A549 (cell line): ENCODE results near the gene PTGDS. TPM values are rescaled to one million over a fixed set of nuclear protein-coding genes. Genes with fewer than 3 reads are reported as not detected.
A peak's percentile ranks its signal among the peaks of the same experiment; 100 is the strongest.
"Not testable (repeated sequence)": the region's sequence is repeated elsewhere in the genome, so short reads cannot be mapped to it uniquely, and the experiment has no call there.

Experiments
- ATAC-seq, 2 experiments: fragments of 200-7000 bp in 1 of 2; fragments of >200 bp in 1 of 2; cut with Nextera tagmentation in 1 of 2; cut with Tn5 transposase in 1 of 2; 3 replicates each; pipeline versions ENCODE4 v1.8.0 to v1.9.1; 2018 to 2020; ENCODE audit warnings: mild to moderate bottlenecking in 1 of 2, moderate library complexity in 1 of 2
- CTCF ChIA-PET: fragments of 300-600 bp; sonication (Branson Sonifier 250); formaldehyde crosslinking; extraction: SDS; loops from one replicate; lab custom pipeline; 2021; ENCODE audit warnings: antibody characterized with exemption, inconsistent platforms; lab: Yijun Ruan, JAX
- POLR2A ChIA-PET: fragments of 350-600 bp; formaldehyde crosslinking; extraction: SDS; loops from one replicate; lab custom pipeline; 2021; ENCODE audit warnings: antibody characterized with exemption, inconsistent platforms; lab: Yijun Ruan, JAX
- DNase-seq, 2 experiments: peaks; one replicate each; pipeline versions ENCODE4 v3.0.0 to v3.0.0-alpha.2; 2011 to 2016; ENCODE audit warnings: low read depth in 1 of 2, low spot score in 1 of 2
- FAIRE-seq: peaks from 2 replicates; lab custom pipeline; 2011; peaks lifted over from hg19 to GRCh38; lab: Jason Lieb, UNC
- H3K27ac ChIP-seq, 2 experiments: fragments of >200 bp; sonication (Bioruptor Twin); formaldehyde crosslinking; 3 replicates each; pipeline ENCODE4 v1.5.1; 2016 to 2017
- H3K4me1 ChIP-seq: fragments of >200 bp; sonication (Bioruptor Twin); formaldehyde crosslinking; 3 replicates; pipeline ENCODE4 v1.6.1; 2016
- H3K4me2 ChIP-seq: fragments of >200 bp; sonication (Bioruptor Twin); formaldehyde crosslinking; 3 replicates; pipeline ENCODE4 v1.6.1; 2016
- H3K4me3 ChIP-seq: fragments of >200 bp; sonication (Bioruptor Twin); formaldehyde crosslinking; 3 replicates; pipeline ENCODE4 v1.5.1; 2016
- H3K9me3 ChIP-seq: fragments of >200 bp; sonication (Bioruptor Twin); formaldehyde crosslinking; 3 replicates; pipeline ENCODE4 v1.6.1; 2016
- BHLHE40 ChIP-seq: IDR thresholded peaks from 2 replicates; pipeline ENCODE4 v1.6.1; 2012; ENCODE audit warnings: low read depth, low read length, inconsistent platforms
- CBX2 ChIP-seq: fragments of 200-600 bp; sonication (generic); IDR thresholded peaks from 2 replicates; pipeline ENCODE4 v1.6.1; 2016; ENCODE audit warnings: low read depth, mild to moderate bottlenecking, borderline replicate concordance
- CBX8 ChIP-seq: fragments of 200-600 bp; sonication (generic); IDR thresholded peaks from 2 replicates; pipeline ENCODE4 v1.6.1; 2016
- E2F6 ChIP-seq: IDR thresholded peaks from 2 replicates; pipeline ENCODE4 v1.6.1; 2012; ENCODE audit warnings: low read depth, borderline replicate concordance
- EHF ChIP-seq: fragments of 250-450 bp; sonication (Bioruptor Pico); IDR thresholded peaks from 2 replicates; pipeline ENCODE4 v1.5.0; 2020; ENCODE audit warnings: mild to moderate bottlenecking
- ESRRA ChIP-seq: fragments of 150-350 bp; IDR thresholded peaks from 2 replicates; pipeline ENCODE4 v1.6.1; 2014; ENCODE audit warnings: mild to moderate bottlenecking, low read length, borderline replicate concordance
- HOXB5 ChIP-seq: fragments of 250-450 bp; sonication (Bioruptor Pico); IDR thresholded peaks from 2 replicates; pipeline ENCODE4 v1.5.0; 2020; ENCODE audit warnings: mild to moderate bottlenecking, moderate library complexity
- NPAS2 ChIP-seq: fragments of 250-450 bp; sonication (Bioruptor Pico); IDR thresholded peaks from 2 replicates; pipeline ENCODE4 v1.8.0; 2022; ENCODE audit warnings: mild to moderate bottlenecking, moderate library complexity, borderline replicate concordance
- PBX3 ChIP-seq: IDR thresholded peaks from 2 replicates; pipeline ENCODE4 v1.6.1; 2012
- POLR2AphosphoS2 ChIP-seq: conservative IDR thresholded peaks from 2 replicates; pipeline ENCODE4 v1.6.1; 2012; ENCODE audit warnings: low read length, improper control_type of control experiment, inconsistent platforms
- RARB ChIP-seq: fragments of 250-450 bp; sonication (Bioruptor Pico); IDR thresholded peaks from 2 replicates; pipeline ENCODE4 v1.8.0; 2021; ENCODE audit warnings: mild to moderate bottlenecking, moderate library complexity
- RNF2 ChIP-seq: fragments of 200-600 bp; sonication (generic); IDR thresholded peaks from 2 replicates; pipeline ENCODE4 v1.6.1; 2016; ENCODE audit warnings: low read depth, mild to moderate bottlenecking, antibody characterized with exemption, moderate library complexity, borderline replicate concordance
- SMC3 ChIP-seq: fragments of >200 bp; sonication (Bioruptor Twin); formaldehyde crosslinking; IDR thresholded peaks from 3 replicates; pipeline ENCODE4 v1.6.1; 2018; ENCODE audit warnings: inconsistent platforms
- TFCP2L1 ChIP-seq: fragments of 250-450 bp; sonication (Bioruptor Pico); IDR thresholded peaks from 2 replicates; pipeline ENCODE4 v1.5.0; 2021; ENCODE audit warnings: mild to moderate bottlenecking
- USF2 ChIP-seq: fragments of 450-650 bp; IDR thresholded peaks from 2 replicates; pipeline ENCODE4 v1.6.1; 2014; ENCODE audit warnings: antibody characterized with exemption
- ZFP36 ChIP-seq: fragments of 450-650 bp; IDR thresholded peaks from 2 replicates; pipeline ENCODE4 v1.6.1; 2014; ENCODE audit warnings: borderline replicate concordance; ENCODE audit not compliant: partially characterized antibody
- ZNF302 ChIP-seq: fragments of 250-450 bp; sonication (Bioruptor Pico); IDR thresholded peaks from 2 replicates; pipeline ENCODE4 v1.9.0; 2021; ENCODE audit warnings: inconsistent platforms, mild to moderate bottlenecking, moderate library complexity
- WGBS: methylation state at CpG from one replicate; pipeline ENCODE4 v1.1.6; 2017; ENCODE audit errors: missing lambda C conversion rate; 5-methylcytosine and 5-hydroxymethylcytosine counted together
- polyA plus RNA-seq, 4 experiments: library from polyadenylated mRNA; depleted of rRNA in 3 of 4; stranded (reverse); fragments of >200 nt; fragmentation: RNase III in 1 of 4; extraction: RNeasy Plus Mini Kit Qiagen cat#74134 plus additional on column Dnase treatment in 1 of 4; gene quantifications; 2 replicates in 3 of 4; 3 replicates in 1 of 4; pipeline ENCODE4 v1.2.3, GENCODE V29; 2011 to 2017
- TF ChIP-seq, protein P1 (sequence below): fragments of 150-350 bp; IDR thresholded peaks from 2 replicates; pipeline ENCODE4 v1.6.1; 2014; ENCODE audit warnings: low read depth, mild to moderate bottlenecking, low read length
- TF ChIP-seq, protein P2 (sequence below): fragments of >200 bp; sonication (Bioruptor Twin); formaldehyde crosslinking; IDR thresholded peaks from 3 replicates; pipeline ENCODE4 v1.5.1; 2016

The PTGDS gene
- polyA plus RNA-seq, 2 of the 4 experiments (the other 2 are of a cell fraction) = 0.26 to 0.31 TPM

- ATAC-seq (no peak), FAIRE-seq (no peak), DNase-seq (no peak)
- peaks cover 23% of the 10 kb centered on the region for H3K4me1 ChIP-seq
- H3K9me3 ChIP-seq = no peaks in the 10 kb centered on the region
- no peak overlapping the region for H3K4me2 ChIP-seq
- POLR2A ChIA-PET = interaction anchor here (1.5 kb wide), 1 partner anchor 11 kb away, joined by 5 read pairs; the partner anchor contains the start of gene PAXX
- 81% methylated on average over 9 of the region's 10 CpGs for WGBS
- CTCF ChIA-PET = interaction anchor here (1.4 to 6.1 kb wide), 6 partner anchors 9 to 55 kb away, joined by 3 to 37 read pairs (median 8); partner anchors contain the start of gene ABCA2
- TF ChIP-seq BHLHE40 = no peak
- TF ChIP-seq, protein P1, sequence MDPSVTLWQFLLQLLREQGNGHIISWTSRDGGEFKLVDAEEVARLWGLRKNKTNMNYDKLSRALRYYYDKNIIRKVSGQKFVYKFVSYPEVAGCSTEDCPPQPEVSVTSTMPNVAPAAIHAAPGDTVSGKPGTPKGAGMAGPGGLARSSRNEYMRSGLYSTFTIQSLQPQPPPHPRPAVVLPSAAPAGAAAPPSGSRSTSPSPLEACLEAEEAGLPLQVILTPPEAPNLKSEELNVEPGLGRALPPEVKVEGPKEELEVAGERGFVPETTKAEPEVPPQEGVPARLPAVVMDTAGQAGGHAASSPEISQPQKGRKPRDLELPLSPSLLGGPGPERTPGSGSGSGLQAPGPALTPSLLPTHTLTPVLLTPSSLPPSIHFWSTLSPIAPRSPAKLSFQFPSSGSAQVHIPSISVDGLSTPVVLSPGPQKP = no peak
- TF ChIP-seq CBX8 = no peak
- no peak for TF ChIP-seq TFCP2L1 (CRISPR knock-in tag)
- TF ChIP-seq RNF2 = no peak
- no peak for TF ChIP-seq USF2
- TF ChIP-seq HOXB5 (CRISPR knock-in tag) = no peak
- TF ChIP-seq EHF = no peak
- TF ChIP-seq ZNF302 (CRISPR knock-in tag) = no peak
- TF ChIP-seq ZFP36 = no peak
- TF ChIP-seq NPAS2 (CRISPR knock-in tag) = no peak
- TF ChIP-seq PBX3 = no peak
- TF ChIP-seq CBX2 = no peak
- TF ChIP-seq ESRRA = no peak
- TF ChIP-seq POLR2AphosphoS2 = no peak
- TF ChIP-seq SMC3 = no peak
- TF ChIP-seq, protein P2, sequence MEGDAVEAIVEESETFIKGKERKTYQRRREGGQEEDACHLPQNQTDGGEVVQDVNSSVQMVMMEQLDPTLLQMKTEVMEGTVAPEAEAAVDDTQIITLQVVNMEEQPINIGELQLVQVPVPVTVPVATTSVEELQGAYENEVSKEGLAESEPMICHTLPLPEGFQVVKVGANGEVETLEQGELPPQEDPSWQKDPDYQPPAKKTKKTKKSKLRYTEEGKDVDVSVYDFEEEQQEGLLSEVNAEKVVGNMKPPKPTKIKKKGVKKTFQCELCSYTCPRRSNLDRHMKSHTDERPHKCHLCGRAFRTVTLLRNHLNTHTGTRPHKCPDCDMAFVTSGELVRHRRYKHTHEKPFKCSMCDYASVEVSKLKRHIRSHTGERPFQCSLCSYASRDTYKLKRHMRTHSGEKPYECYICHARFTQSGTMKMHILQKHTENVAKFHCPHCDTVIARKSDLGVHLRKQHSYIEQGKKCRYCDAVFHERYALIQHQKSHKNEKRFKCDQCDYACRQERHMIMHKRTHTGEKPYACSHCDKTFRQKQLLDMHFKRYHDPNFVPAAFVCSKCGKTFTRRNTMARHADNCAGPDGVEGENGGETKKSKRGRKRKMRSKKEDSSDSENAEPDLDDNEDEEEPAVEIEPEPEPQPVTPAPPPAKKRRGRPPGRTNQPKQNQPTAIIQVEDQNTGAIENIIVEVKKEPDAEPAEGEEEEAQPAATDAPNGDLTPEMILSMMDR = no peak
- no peak for TF ChIP-seq RARB (CRISPR knock-in tag)
- TF ChIP-seq E2F6 = no peak
- H3K27ac ChIP-seq = no peak overlapping the region
- no peak overlapping the region for H3K4me3 ChIP-seq
These were observed 25.3 kb downstream of the PTGDS start for GRCh38 chr9:137002646-137003041.

DNA sequence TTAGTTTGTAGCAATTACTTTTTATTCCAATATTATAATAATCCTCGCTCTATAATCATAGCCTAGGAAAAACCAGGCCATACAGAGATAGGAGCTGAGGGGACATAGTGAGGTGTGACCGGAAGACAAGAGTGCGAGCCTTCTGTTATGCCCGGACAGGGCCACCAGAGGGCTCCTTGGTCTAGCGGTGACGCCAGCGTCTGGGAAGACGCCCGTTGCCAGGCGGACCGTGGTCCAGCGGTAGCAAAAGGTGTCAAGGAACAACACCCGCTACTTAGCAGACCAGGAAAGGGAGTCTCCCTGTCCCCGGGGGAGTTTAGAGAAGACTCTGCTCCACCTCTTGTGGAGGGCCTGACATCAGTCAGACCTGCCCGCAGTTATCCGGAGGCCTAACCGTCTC lies 27.0 kb downstream of the PTGDS start:
- ATAC-seq, FAIRE-seq, H3K27ac ChIP-seq, H3K4me3 ChIP-seq, H3K9me3 ChIP-seq, H3K4me2 ChIP-seq, POLR2A ChIA-PET: not testable (repeated sequence)
- peaks cover 15% of the 10 kb centered on the region for H3K4me1 ChIP-seq
- TF ChIP-seq, protein P2 = peak; percentile 20; the same call in 1 of the 3 replicates
- DNase-seq = peak in 1 of 2 experiments; percentile 34
- 28% methylated on average over 17 of the region's 17 CpGs for WGBS
- CTCF ChIA-PET = interaction anchor here (1.1 to 6.1 kb wide), 9 partner anchors 8 to 161 kb away, joined by 3 to 37 read pairs (median 5); partner anchors contain the start of genes ABCA2, AJM1 and CLIC3
